Panc1 (cell line): Measurements from ENCODE around the gene KLC4. TPM values are rescaled to one million over a fixed set of nuclear protein-coding genes. Genes with fewer than 3 reads are reported as not detected.
"Not testable (repeated sequence)": the region's sequence is repeated elsewhere in the genome, so short reads cannot be mapped to it uniquely, and the experiment has no call there.

Experiments used
- ATAC-seq: fragments of 200-7000 bp; cut with Tn5 transposase; 2 replicates; pipeline ENCODE4 v1.9.1; 2020; ENCODE audit warnings: mild to moderate bottlenecking, moderate library complexity
- BruUV-seq: library from RNA; stranded (reverse); fragments of 400-500 nt; replicated peaks from 2 replicates; lab custom pipeline; 2021; lab: Mats Ljungman, UMichigan
- CTCF ChIA-PET: fragments of 300-600 bp; sonication (Branson Sonifier 250); formaldehyde crosslinking; loops from one replicate; lab custom pipeline; 2022; ENCODE audit warnings: antibody characterized with exemption; lab: Charles Lee
- POLR2A ChIA-PET: fragments of 300-600 bp; sonication (Branson Sonifier 250); formaldehyde crosslinking; loops from one replicate; lab custom pipeline; 2022; ENCODE audit warnings: antibody characterized with exemption; lab: Charles Lee
- DNase-seq: peaks from one replicate; pipeline ENCODE4 v3.0.0-alpha.2; 2010; ENCODE audit warnings: low read depth, low spot score
- H3K27ac ChIP-seq: 2 replicates; pipeline ENCODE4 v1.5.1; 2011; ENCODE audit warnings: mild to moderate bottlenecking, low read length, inconsistent platforms
- H3K27me3 ChIP-seq: fragments of 200-500 bp; sonication (Bioruptor generic); 2 replicates; pipeline ENCODE4 v1.6.0; 2014; ENCODE audit warnings: low read length, inconsistent platforms; ENCODE audit not compliant: control insufficient read depth, insufficient read depth
- H3K36me3 ChIP-seq: fragments of 200-500 bp; sonication (Bioruptor generic); 2 replicates; pipeline ENCODE4 v1.5.1; 2014; ENCODE audit warnings: inconsistent platforms, mild to moderate bottlenecking, low read length, moderate library complexity; ENCODE audit not compliant: control insufficient read depth, insufficient read depth
- H3K4me1 ChIP-seq: 2 replicates; pipeline ENCODE4 v1.5.1; 2011; ENCODE audit warnings: inconsistent platforms, mild to moderate bottlenecking, low read length, moderate library complexity; ENCODE audit not compliant: control insufficient read depth, insufficient read depth
- H3K4me3 ChIP-seq, 2 experiments: 2 replicates each; pipeline ENCODE4 v1.5.1; 2011 to 2012; ENCODE audit warnings: low read depth in 2 of 2, low read length in 2 of 2, mild to moderate bottlenecking in 2 of 2, inconsistent platforms in 1 of 2, moderate library complexity in 1 of 2
- H3K9me3 ChIP-seq: fragments of 200-500 bp; sonication (Bioruptor generic); 2 replicates; pipeline ENCODE4 v1.5.1; 2014; ENCODE audit warnings: low read depth, mild to moderate bottlenecking, inconsistent platforms, low read length, moderate library complexity; ENCODE audit not compliant: control insufficient read depth, insufficient read depth
- POLR2AphosphoS5 ChIP-seq: IDR thresholded peaks from 2 replicates; pipeline ENCODE4 v1.6.1; 2012; ENCODE audit warnings: mild to moderate bottlenecking, low read depth, low read length, moderate library complexity
- SIN3A ChIP-seq: IDR thresholded peaks from 2 replicates; pipeline ENCODE4 v1.6.1; 2012; ENCODE audit warnings: low read depth, mild to moderate bottlenecking, low read length, moderate library complexity, borderline replicate concordance; ENCODE audit not compliant: insufficient read depth
- TCF7L2 ChIP-seq: IDR thresholded peaks from 2 replicates; pipeline ENCODE4 v1.6.1; 2011; ENCODE audit warnings: mild to moderate bottlenecking, low read depth, low read length, inconsistent platforms
- in situ Hi-C: cut with HindIII; loops from 2 replicates; pipeline ENCODE4 v1.10.0; 2016; ENCODE audit warnings: low sequenced_read_pairs, low pct_unique_long_range_greater_than_20kb
- intact Hi-C: fragments of 100-400 bp; cut with micrococcal nuclease; formaldehyde crosslinking; loops from one replicate; pipeline ENCODE4 v1.10.0; 2022; ENCODE audit not compliant: unreplicated experiment
- total RNA-seq: library from RNA; stranded (reverse); gene quantifications from one replicate; pipeline ENCODE4 v1.2.1, GENCODE V29; 2021; ENCODE audit not compliant: unreplicated experiment
- TF ChIP-seq, protein P1 (sequence below): fragments of 450-650 bp; IDR thresholded peaks from 2 replicates; pipeline ENCODE4 v1.5.1; 2017; ENCODE audit warnings: mild to moderate bottlenecking
- TF ChIP-seq, protein P2 (sequence below), 2 experiments: IDR thresholded peaks; 2 replicates each; pipeline ENCODE4 v1.6.1; 2011 to 2012; ENCODE audit warnings: low read depth in 2 of 2, control low read depth in 1 of 2, low read length in 1 of 2, mild to moderate bottlenecking in 1 of 2, moderate library complexity in 1 of 2; ENCODE audit not compliant: insufficient read depth in 1 of 2

Gene KLC4
- total RNA-seq, 1 experiment from 2014 or later = 22.6 TPM

DNA sequence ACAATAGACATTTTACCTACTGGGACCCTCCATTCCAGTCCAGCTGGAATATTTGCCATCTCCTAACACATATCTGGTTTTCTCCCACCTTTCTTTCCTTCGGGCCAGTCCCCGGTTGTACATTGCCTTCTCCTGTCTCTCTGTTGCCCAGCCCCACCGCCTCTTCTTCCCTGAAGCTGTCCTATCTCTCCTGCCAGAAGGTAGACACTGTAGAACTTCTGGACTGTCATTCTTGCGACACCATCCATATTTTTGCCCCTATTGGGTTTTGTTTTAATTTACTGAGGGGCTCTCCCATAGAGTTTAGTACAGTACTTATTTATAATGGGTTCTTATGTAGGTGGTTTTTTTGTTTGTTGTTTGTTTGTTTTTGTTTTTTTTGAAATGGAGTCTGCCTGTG, 21.6 kb downstream of the KLC4 start:
- CTCF ChIA-PET = no interaction called here
- in situ Hi-C loops (no loop called here), intact Hi-C loops (no loop called here)
- H3K4me1 ChIP-seq = peaks cover 44% of the 10 kb centered on the region
- no peak for ATAC-seq
- H3K9me3 ChIP-seq = no peaks in the 10 kb centered on the region
- POLR2A ChIA-PET = interaction anchor here (0.7 kb wide), 1 partner anchor 16 kb away, joined by 3 read pairs; no protein-coding TSS in a partner anchor
- TF ChIP-seq, protein P1, sequence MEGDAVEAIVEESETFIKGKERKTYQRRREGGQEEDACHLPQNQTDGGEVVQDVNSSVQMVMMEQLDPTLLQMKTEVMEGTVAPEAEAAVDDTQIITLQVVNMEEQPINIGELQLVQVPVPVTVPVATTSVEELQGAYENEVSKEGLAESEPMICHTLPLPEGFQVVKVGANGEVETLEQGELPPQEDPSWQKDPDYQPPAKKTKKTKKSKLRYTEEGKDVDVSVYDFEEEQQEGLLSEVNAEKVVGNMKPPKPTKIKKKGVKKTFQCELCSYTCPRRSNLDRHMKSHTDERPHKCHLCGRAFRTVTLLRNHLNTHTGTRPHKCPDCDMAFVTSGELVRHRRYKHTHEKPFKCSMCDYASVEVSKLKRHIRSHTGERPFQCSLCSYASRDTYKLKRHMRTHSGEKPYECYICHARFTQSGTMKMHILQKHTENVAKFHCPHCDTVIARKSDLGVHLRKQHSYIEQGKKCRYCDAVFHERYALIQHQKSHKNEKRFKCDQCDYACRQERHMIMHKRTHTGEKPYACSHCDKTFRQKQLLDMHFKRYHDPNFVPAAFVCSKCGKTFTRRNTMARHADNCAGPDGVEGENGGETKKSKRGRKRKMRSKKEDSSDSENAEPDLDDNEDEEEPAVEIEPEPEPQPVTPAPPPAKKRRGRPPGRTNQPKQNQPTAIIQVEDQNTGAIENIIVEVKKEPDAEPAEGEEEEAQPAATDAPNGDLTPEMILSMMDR = no peak
- TF ChIP-seq SIN3A = no peak
- TF ChIP-seq, protein P2, sequence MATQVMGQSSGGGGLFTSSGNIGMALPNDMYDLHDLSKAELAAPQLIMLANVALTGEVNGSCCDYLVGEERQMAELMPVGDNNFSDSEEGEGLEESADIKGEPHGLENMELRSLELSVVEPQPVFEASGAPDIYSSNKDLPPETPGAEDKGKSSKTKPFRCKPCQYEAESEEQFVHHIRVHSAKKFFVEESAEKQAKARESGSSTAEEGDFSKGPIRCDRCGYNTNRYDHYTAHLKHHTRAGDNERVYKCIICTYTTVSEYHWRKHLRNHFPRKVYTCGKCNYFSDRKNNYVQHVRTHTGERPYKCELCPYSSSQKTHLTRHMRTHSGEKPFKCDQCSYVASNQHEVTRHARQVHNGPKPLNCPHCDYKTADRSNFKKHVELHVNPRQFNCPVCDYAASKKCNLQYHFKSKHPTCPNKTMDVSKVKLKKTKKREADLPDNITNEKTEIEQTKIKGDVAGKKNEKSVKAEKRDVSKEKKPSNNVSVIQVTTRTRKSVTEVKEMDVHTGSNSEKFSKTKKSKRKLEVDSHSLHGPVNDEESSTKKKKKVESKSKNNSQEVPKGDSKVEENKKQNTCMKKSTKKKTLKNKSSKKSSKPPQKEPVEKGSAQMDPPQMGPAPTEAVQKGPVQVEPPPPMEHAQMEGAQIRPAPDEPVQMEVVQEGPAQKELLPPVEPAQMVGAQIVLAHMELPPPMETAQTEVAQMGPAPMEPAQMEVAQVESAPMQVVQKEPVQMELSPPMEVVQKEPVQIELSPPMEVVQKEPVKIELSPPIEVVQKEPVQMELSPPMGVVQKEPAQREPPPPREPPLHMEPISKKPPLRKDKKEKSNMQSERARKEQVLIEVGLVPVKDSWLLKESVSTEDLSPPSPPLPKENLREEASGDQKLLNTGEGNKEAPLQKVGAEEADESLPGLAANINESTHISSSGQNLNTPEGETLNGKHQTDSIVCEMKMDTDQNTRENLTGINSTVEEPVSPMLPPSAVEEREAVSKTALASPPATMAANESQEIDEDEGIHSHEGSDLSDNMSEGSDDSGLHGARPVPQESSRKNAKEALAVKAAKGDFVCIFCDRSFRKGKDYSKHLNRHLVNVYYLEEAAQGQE (IDR thresholded peaks at IDR 0.05; ENCODE audit: insufficient read depth in 1 of 2, low read depth in 2 of 2, low read length in 1 of 2) = no peak
- TF ChIP-seq POLR2AphosphoS5 = no peak
- TF ChIP-seq TCF7L2 = no peak
- no peak overlapping the region for H3K4me3 ChIP-seq
- H3K27me3 ChIP-seq = no peaks in the 10 kb centered on the region
- H3K27ac ChIP-seq = peak overlapping the region; percentile 45
- H3K36me3 ChIP-seq = peaks cover 3% of the 10 kb centered on the region; the same call in 1 of the 2 replicates
- no peak for DNase-seq
- no TSS peak for BruUV-seq

DNA sequence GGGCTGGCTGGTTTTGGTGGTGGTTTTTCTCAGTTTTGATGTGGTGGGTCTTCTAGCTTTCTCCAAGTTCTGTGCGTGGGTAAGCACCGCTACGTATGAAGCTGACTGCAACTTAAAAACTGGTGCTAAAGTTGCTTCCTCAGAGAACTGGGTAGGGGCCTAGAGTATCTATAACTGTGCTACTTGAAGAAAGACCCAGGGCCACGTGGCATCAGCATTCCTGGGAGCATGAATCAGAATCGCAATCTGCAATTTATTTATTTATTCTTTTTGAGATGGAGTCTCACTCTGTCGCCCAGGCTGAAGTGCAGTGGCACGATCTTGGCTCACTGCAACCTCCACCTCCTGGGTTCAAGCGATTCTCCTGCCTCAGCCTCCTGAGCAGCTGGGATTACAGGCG, 22.5 kb downstream of the KLC4 start:
- DNase-seq, BruUV-seq: not testable (repeated sequence)

DNA sequence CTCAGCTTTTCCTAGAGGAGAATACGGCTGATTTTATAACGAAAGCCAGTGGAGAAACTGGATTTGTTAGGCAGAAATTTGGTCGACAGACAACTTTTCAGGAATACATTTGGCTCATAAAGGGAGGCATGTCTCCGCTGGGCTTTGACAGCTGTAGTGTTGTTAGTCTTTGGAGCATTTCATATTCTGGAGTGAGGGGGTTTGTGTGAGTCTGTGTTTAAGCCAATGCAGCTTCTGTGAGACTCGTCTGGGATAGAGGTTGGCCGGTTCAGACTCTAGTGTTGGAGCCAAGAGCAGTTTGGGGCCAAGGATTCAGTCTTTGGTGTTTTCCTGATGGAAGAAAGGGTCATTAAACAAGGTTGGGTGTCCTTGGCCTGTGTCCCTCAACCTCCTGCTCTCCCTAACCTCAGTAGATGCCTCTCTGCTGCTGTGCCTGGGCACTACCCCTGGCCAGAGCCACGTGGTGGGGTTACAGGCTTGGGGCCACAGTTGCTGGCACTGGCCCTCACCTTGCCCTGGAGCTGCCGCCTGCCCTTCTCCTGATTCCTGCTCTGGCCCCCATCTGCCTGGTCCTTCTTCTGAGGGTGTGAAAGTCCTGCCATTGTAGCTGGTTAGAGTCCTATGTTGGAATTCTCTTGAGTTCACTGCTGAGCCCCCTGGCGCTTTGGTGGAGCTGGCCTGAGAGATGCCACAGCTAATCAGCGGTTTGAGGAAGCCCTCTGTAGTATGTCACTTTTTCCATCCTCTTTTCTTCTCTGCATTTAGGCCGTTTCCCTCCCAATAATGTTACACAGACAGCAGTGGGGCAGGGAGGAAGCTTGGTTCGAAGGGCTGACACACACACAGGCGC, 23.6 kb downstream of the KLC4 start:
- Histone ChIP-seq H3K36me3 (no peaks in the 10 kb centered on the region), H3K27me3 (no peaks in the 10 kb centered on the region), H3K4me1 (peaks cover 54% of the 10 kb centered on the region), H3K27ac (peak overlapping the region; percentile 54), H3K4me3 (no peak overlapping the region), H3K9me3 (no peaks in the 10 kb centered on the region)
- ATAC-seq = 0 out of 2 replicates have a peak, but pooled peaks have one; percentile 10
- no peak for TF ChIP-seq TCF7L2
- TF ChIP-seq, protein P2 (IDR thresholded peaks at IDR 0.05; ENCODE audit: insufficient read depth in 1 of 2, low read depth in 2 of 2, low read length in 1 of 2) = no peak
- no peak for TF ChIP-seq SIN3A
- TF ChIP-seq POLR2AphosphoS5 = no peak
- CTCF ChIA-PET = interaction anchor here (0.6 kb wide), 1 partner anchor 17 kb away, joined by 6 read pairs; no protein-coding TSS in a partner anchor
- in situ Hi-C loops = no loop called here
- POLR2A ChIA-PET = no interaction called here
- intact Hi-C loops = no loop called here
- DNase-seq = no peak
- BruUV-seq = no TSS peak

More for the DNA sequence above, 22.5 kb downstream of the KLC4 start:
- POLR2A ChIA-PET, CTCF ChIA-PET, intact Hi-C loops, H3K4me3 ChIP-seq, H3K27me3 ChIP-seq, H3K9me3 ChIP-seq, ATAC-seq, in situ Hi-C loops, H3K36me3 ChIP-seq: not testable (repeated sequence)
- peaks cover 49% of the 10 kb centered on the region for H3K4me1 ChIP-seq
- peak overlapping the region; percentile 60; the same call in 1 of the 2 replicates for H3K27ac ChIP-seq
